ENCODE measurements around the gene ELMO3.

GRCh38 chr16:67182288-67182687 is 16.6 kb upstream of the ELMO3 start:
- no peak for TF ChIP-seq CTCF (IDR thresholded peaks at IDR 0.05; ENCODE audit: low read depth, low read length, poor library complexity, severe bottlenecking)
- no peak for TF ChIP-seq EZH2phosphoT487 (IDR thresholded peaks at IDR 0.05; ENCODE audit: borderline replicate concordance, low read length)
